Measurements from ENCODE around the gene FBXL3.

DNA sequence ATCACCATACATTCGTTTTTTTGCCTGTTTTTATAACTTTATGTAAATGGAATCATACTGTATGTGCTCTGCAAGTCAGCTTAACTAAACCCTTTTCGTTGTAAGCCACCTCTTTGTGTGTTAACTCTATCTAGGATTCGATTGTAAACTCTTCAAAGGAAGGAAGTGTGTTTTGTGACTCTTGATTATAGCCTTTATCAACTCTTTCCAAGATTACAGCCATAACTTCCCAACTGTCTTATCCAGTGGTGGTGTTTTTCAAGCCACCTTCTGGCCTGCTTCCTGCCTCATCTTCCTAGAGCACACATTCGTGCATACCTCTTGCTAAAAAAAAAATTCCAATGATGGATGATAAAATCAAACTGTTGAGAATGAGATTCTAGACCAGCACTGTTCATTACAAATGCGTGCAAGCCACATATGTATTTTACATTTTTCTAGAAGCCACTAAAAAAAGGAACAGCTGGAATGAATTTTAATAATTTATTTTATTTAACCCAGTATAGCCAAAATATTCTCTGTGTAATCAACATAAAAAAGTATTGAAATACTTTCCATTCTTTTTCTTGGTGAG lies 12.0 kb upstream of the FBXL3 start:
- no peak for TF ChIP-seq TAF1 (IDR thresholded peaks at IDR 0.05; ENCODE audit: borderline replicate concordance, low read depth, low read length)
- no peak for TF ChIP-seq POLR2A (IDR thresholded peaks at IDR 0.05; ENCODE audit: low read depth, low read length)
- TF ChIP-seq POLR2AphosphoS5 (IDR thresholded peaks at IDR 0.05; ENCODE audit: low read depth, low read length): no peak

Data from GM12892 (cell line).